Lower leg skin (tissue), 3 donors: ENCODE data around the gene ATP7B.
"Not testable (repeated sequence)": the region's sequence is repeated elsewhere in the genome, so short reads cannot be mapped to it uniquely, and the experiment has no call there.

Experiments
- POLR2A ChIP-seq, 2 donors: fragments of 450-650 bp; IDR thresholded peaks; one replicate each; pipeline ENCODE4 v1.6.1; 2016 to 2017; ENCODE audit warnings: antibody characterized with exemption in 2 of 2, mild to moderate bottlenecking in 1 of 2, moderate library complexity in 1 of 2
- TF ChIP-seq, protein P1 (sequence below), 3 donors: fragments of 450-650 bp; IDR thresholded peaks; one replicate each; pipeline ENCODE4 v1.5.1; 2016; ENCODE audit warnings: antibody characterized with exemption in 3 of 3, mild to moderate bottlenecking in 3 of 3, moderate library complexity in 2 of 3

DNA sequence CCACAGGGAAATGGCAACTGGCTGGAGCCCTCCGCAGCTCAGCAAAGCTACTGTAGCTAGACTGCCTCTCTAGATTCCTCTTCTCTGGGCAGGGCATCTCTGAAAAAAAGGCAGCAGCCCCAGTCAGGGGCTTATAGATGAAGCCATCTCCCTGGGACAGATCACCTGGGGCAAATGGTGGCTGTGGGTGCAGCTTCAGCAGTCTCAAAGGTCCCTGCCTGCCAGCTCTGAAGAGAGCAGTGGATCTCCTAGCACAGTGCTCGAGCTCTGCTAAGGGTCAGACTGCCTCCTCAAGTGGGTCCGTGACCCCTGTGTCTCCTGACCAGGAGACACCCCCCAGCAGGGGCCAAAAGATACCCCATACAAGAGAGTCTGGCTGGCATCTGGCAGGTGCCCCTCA is 28.0 kb downstream of the ATP7B start:
- not testable (repeated sequence) for TF ChIP-seq POLR2A (IDR thresholded peaks at IDR 0.05)
- TF ChIP-seq, protein P1, sequence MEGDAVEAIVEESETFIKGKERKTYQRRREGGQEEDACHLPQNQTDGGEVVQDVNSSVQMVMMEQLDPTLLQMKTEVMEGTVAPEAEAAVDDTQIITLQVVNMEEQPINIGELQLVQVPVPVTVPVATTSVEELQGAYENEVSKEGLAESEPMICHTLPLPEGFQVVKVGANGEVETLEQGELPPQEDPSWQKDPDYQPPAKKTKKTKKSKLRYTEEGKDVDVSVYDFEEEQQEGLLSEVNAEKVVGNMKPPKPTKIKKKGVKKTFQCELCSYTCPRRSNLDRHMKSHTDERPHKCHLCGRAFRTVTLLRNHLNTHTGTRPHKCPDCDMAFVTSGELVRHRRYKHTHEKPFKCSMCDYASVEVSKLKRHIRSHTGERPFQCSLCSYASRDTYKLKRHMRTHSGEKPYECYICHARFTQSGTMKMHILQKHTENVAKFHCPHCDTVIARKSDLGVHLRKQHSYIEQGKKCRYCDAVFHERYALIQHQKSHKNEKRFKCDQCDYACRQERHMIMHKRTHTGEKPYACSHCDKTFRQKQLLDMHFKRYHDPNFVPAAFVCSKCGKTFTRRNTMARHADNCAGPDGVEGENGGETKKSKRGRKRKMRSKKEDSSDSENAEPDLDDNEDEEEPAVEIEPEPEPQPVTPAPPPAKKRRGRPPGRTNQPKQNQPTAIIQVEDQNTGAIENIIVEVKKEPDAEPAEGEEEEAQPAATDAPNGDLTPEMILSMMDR (IDR thresholded peaks at IDR 0.05), result not testable (repeated sequence)
